NB4 (cell line): Measurements from ENCODE around the gene FAM136A.
"Not testable (repeated sequence)": the region's sequence is repeated elsewhere in the genome, so short reads cannot be mapped to it uniquely, and the experiment has no call there.

Experiments used
- CTCF ChIP-seq: IDR thresholded peaks from one replicate; pipeline ENCODE4 v1.5.1; 2012; ENCODE audit warnings: low read depth, low read length
- POLR2A ChIP-seq: IDR thresholded peaks from 2 replicates; pipeline ENCODE4 v1.6.1; 2011; ENCODE audit warnings: mild to moderate bottlenecking; ENCODE audit not compliant: insufficient read length; ENCODE audit errors: extremely low read depth

- TF ChIP-seq CTCF, POLR2A: not testable (repeated sequence)
Observed at GRCh38 chr2:70297828-70298227, 4.0 kb downstream of the FAM136A start.
